OCI-LY3 (cell line): ENCODE results near the gene TRIML1.

Experiments
- H2AFZ ChIP-seq: fragments of 200-600, 300-600 bp; shearing (Covaris generic); 2 replicates; pipeline ENCODE4 v1.6.0; 2014; ENCODE audit warnings: antibody characterized with exemption, low read depth, low read length
- H3K27ac ChIP-seq: fragments of 200-600, 300-600 bp; sonication (generic); 2 replicates; pipeline ENCODE4 v1.5.1; 2014; ENCODE audit warnings: mild to moderate bottlenecking, low read length, moderate library complexity, mixed read lengths
- H3K27me3 ChIP-seq: fragments of 200-600, 300-600 bp; sonication (generic); 2 replicates; pipeline ENCODE4 v1.6.1; 2014; ENCODE audit warnings: low read depth, low read length, mixed read lengths
- H3K36me3 ChIP-seq: fragments of 200-600, 300-600 bp; sonication (generic); replicated peaks from 2 replicates; pipeline ENCODE3; 2014; ENCODE audit warnings: low read depth, low read length, mixed read lengths
- H3K4me1 ChIP-seq: fragments of 300-600, 200-600 bp; sonication (generic); 2 replicates; pipeline ENCODE4 v1.6.1; 2014; ENCODE audit warnings: low read length, mixed read lengths
- H3K4me2 ChIP-seq: fragments of 200-600, 300-600 bp; sonication (generic); 2 replicates; pipeline ENCODE4 v1.6.1; 2014; ENCODE audit warnings: low read length, mixed read lengths
- H3K4me3 ChIP-seq: fragments of 300-600, 200-600 bp; sonication (generic); 2 replicates; pipeline ENCODE4 v1.5.1; 2014; ENCODE audit warnings: antibody characterized with exemption, mild to moderate bottlenecking, low read length, moderate library complexity
- H3K79me2 ChIP-seq: fragments of 300-600, 200-600 bp; shearing (Covaris generic); 2 replicates; pipeline ENCODE4 v1.6.1; 2014; ENCODE audit warnings: mild to moderate bottlenecking, low read length, mixed read lengths
- H3K9ac ChIP-seq: fragments of 300-600, 200-600 bp; shearing (Covaris generic); 2 replicates; pipeline ENCODE4 v1.6.0; 2014; ENCODE audit warnings: mild to moderate bottlenecking, low read length, moderate library complexity
- H3K9me3 ChIP-seq: fragments of 200-600, 300-600 bp; shearing (Covaris generic); 2 replicates; pipeline ENCODE4 v1.6.1; 2014; ENCODE audit warnings: low read length, mixed read lengths; ENCODE audit not compliant: insufficient read depth
- H4K20me1 ChIP-seq: fragments of 200-600, 300-600 bp; sonication (generic); 2 replicates; pipeline ENCODE4 v1.6.1; 2016; ENCODE audit warnings: low read length, mixed read lengths; ENCODE audit not compliant: insufficient read depth
- EZH2phosphoT487 ChIP-seq: fragments of 200-600 bp; shearing (Covaris generic); IDR thresholded peaks from 2 replicates; pipeline ENCODE4 v1.6.1; 2018; ENCODE audit warnings: antibody characterized with exemption, mixed run types, low read depth
- TF ChIP-seq, protein P1 (sequence below): fragments of 200-600, 300-600 bp; sonication (generic); IDR thresholded peaks from 2 replicates; pipeline ENCODE4 v1.5.1; 2014; ENCODE audit warnings: antibody characterized with exemption, low read length, low read depth

The TRIML1 gene

DNA sequence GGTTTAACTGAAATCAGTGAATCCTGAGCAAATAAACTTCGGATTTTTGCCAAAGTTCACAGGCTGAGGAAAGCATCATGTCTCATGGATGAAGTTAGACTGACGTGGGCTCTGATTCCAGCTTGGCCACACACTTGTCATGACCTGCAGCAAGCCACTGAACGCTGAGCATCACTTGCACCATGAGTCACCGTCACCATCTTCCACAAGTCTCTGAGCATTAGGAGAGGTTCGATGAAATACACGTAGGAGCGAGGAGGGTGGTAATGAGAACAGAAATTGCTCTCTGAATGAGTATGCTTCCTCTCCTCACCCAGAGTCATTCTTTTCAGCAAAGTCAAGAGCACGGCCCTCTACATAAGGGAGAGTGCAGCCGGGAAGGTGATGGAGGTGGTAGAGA lies 26.1 kb upstream of the TRIML1 start:
- Histone ChIP-seq H3K4me3 (no peak overlapping the region), H3K9ac (no peak overlapping the region), H3K4me1 (no peaks in the 10 kb centered on the region), H2AFZ (no peak overlapping the region), H3K27me3 (no peaks in the 10 kb centered on the region), H3K79me2 (no peaks in the 10 kb centered on the region), H3K36me3 (no peaks in the 10 kb centered on the region), H4K20me1 (no peaks in the 10 kb centered on the region), H3K27ac (no peak overlapping the region), H3K9me3 (no peaks in the 10 kb centered on the region), H3K4me2 (no peak overlapping the region)
- TF ChIP-seq, protein P1, sequence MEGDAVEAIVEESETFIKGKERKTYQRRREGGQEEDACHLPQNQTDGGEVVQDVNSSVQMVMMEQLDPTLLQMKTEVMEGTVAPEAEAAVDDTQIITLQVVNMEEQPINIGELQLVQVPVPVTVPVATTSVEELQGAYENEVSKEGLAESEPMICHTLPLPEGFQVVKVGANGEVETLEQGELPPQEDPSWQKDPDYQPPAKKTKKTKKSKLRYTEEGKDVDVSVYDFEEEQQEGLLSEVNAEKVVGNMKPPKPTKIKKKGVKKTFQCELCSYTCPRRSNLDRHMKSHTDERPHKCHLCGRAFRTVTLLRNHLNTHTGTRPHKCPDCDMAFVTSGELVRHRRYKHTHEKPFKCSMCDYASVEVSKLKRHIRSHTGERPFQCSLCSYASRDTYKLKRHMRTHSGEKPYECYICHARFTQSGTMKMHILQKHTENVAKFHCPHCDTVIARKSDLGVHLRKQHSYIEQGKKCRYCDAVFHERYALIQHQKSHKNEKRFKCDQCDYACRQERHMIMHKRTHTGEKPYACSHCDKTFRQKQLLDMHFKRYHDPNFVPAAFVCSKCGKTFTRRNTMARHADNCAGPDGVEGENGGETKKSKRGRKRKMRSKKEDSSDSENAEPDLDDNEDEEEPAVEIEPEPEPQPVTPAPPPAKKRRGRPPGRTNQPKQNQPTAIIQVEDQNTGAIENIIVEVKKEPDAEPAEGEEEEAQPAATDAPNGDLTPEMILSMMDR: no peak
- no peak for TF ChIP-seq EZH2phosphoT487

DNA sequence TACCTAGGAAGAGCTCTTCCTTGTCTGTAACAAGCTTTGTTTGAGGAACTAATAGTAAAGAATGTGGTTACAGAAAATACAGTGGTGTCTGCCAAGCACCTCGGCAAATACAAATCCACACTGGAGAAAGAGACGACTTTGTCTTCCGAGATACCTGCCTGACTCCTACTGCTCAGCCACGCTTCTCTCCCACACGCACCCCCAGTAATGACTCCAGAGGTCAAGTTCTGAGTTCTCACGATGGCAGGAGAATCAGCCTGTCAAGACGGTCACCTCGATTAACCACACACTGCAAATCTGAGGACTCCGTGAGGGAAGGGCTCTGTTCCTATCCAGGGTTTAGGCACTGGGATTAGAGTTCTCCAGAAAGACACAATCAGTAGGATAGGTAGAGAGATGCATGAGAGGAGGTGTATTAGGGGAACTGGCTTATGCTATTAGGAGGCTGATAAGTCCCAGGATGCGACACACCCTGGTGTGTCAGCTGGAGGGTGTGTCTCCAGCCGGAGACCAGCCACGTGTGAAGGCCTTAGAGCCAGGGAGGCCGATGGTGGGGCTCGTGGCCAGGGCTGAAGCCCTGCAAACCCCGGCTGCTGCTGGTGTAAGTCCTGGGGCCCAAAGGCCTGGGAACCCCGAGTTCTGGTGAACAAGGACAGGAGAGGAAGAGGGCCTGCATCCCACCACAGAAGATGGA lies 21.5 kb upstream of the TRIML1 start:
- no peak for TF ChIP-seq EZH2phosphoT487
- TF ChIP-seq, protein P1: no peak
- Histone ChIP-seq H4K20me1 (no peaks in the 10 kb centered on the region), H2AFZ (no peak overlapping the region), H3K4me2 (no peak overlapping the region), H3K36me3 (no peaks in the 10 kb centered on the region), H3K4me3 (no peak overlapping the region), H3K9ac (no peak overlapping the region), H3K9me3 (no peaks in the 10 kb centered on the region), H3K4me1 (no peaks in the 10 kb centered on the region), H3K27ac (no peak overlapping the region), H3K27me3 (no peaks in the 10 kb centered on the region), H3K79me2 (no peaks in the 10 kb centered on the region)

DNA sequence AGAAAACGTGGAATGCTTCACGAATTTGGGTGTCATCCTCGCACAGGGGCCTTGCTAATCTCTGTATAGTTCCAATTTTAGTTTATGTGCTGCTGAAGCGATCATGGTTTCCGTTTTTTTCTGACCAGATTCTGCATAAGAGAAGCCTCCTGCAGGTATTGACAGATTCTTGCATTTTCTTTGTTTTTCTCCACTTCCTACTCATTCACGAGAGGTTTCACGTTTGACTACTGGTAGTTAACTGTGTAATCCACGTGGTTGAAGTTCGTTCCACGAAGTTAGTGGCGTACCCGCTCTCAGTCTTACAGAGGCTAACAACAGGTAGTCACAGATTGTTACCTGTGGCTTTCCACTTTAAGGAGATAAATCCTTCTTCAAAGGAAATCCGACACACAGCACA lies 17.7 kb upstream of the TRIML1 start:
- H3K36me3 ChIP-seq: no peaks in the 10 kb centered on the region
- no peaks in the 10 kb centered on the region for H3K79me2 ChIP-seq
- TF ChIP-seq, protein P1: no peak
- no peak for TF ChIP-seq EZH2phosphoT487
- no peak overlapping the region for H3K4me3 ChIP-seq
- no peak overlapping the region for H2AFZ ChIP-seq
- no peaks in the 10 kb centered on the region for H3K27me3 ChIP-seq
- no peak overlapping the region for H3K4me2 ChIP-seq
- H3K27ac ChIP-seq: no peak overlapping the region
- H3K4me1 ChIP-seq: no peaks in the 10 kb centered on the region
- H4K20me1 ChIP-seq: no peaks in the 10 kb centered on the region
- no peaks in the 10 kb centered on the region for H3K9me3 ChIP-seq
- H3K9ac ChIP-seq: no peak overlapping the region

DNA sequence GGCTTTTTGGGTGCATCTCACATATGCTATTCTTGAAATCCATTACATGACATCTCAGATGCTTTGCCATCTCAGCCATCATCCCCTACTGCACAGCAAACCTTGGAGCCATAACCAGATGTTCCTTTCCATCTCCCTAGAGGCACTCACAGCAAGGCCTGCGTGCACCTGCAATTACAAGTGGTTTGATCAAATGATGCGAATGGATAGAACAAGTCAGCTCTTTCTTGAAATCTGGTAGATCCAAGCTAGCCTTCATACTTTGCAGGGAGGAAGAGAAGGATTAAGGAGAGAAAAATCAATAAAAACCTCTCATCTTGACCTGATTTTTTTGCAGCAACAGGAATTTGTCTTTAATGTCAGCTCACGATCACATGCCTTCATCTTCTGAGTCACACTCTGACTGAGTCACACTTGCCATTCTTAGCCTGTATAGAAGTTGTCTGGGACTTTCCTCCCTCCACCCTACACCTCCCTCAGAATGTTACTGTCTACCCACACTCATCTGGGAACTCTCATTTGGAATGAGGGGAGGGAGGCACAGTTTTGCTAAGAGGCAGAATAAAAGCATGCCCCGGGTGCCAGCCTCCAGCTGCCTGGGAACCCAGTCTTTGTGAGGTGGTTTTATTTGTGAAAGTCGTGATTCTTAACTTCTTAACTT lies 11.9 kb upstream of the TRIML1 start:
- Histone ChIP-seq H3K27me3 (no peaks in the 10 kb centered on the region), H3K9me3 (no peaks in the 10 kb centered on the region), H3K4me3 (no peak overlapping the region), H3K9ac (no peak overlapping the region), H3K4me2 (no peak overlapping the region), H2AFZ (no peak overlapping the region), H3K79me2 (no peaks in the 10 kb centered on the region), H3K36me3 (no peaks in the 10 kb centered on the region), H3K4me1 (no peaks in the 10 kb centered on the region), H3K27ac (no peak overlapping the region), H4K20me1 (no peaks in the 10 kb centered on the region)
- TF ChIP-seq EZH2phosphoT487: no peak
- TF ChIP-seq, protein P1: no peak
